Lower lobe of right lung (tissue), 2 donors: ENCODE measurements around the gene LILRB2. TPM values are rescaled to one million over a fixed set of nuclear protein-coding genes. Genes with fewer than 3 reads are reported as not detected.
"Not testable (repeated sequence)": the region's sequence is repeated elsewhere in the genome, so short reads cannot be mapped to it uniquely, and the experiment has no call there.

Source experiments
- ATAC-seq, 2 donors: fragments of 200-7000 bp; cut with Tn5 transposase; one replicate each; pipeline ENCODE4 v1.9.1; 2020 to 2022; ENCODE audit warnings: mild to moderate bottlenecking in 2 of 2, moderate library complexity in 2 of 2
- DNase-seq: peaks from one replicate; pipeline ENCODE4 v3.0.0-alpha.2; 2020
- H3K27ac ChIP-seq: fragments of 200-600 bp; one replicate; pipeline ENCODE4 v1.8.0; 2022
- H3K27me3 ChIP-seq: fragments of 200-600 bp; one replicate; pipeline ENCODE4 v1.8.0; 2022; ENCODE audit warnings: low read depth
- H3K36me3 ChIP-seq: fragments of 200-600 bp; one replicate; pipeline ENCODE4 v1.8.0; 2022; ENCODE audit warnings: mild to moderate bottlenecking
- H3K4me1 ChIP-seq: fragments of 200-600 bp; one replicate; pipeline ENCODE4 v1.8.0; 2022
- H3K4me3 ChIP-seq: fragments of 200-600 bp; one replicate; pipeline ENCODE4 v1.8.0; 2022; ENCODE audit warnings: mild to moderate bottlenecking
- H3K9me3 ChIP-seq: fragments of 200-600 bp; one replicate; pipeline ENCODE4 v1.8.0; 2022
- CTCF ChIP-seq: fragments of 200-600 bp; IDR thresholded peaks from one replicate; pipeline ENCODE4 v1.8.0; 2022; ENCODE audit warnings: antibody characterized with exemption, mild to moderate bottlenecking
- intact Hi-C: fragments of 100-400 bp; cut with DNase I; formaldehyde crosslinking; loops from one replicate; pipeline ENCODE4 v1.11.0; 2022
- total RNA-seq: library from RNA; stranded (reverse); fragmentation: NEBNext Ultra II Directional; extraction: Animal tissue kit (Norgen Biotek cat#: 25700); gene quantifications from one replicate; pipeline ENCODE4 v1.2.1, GENCODE V29; 2021
- donor health status: DM: no; HTN: yes; CAD: no; lungs with severe emphysema.

Gene LILRB2
- total RNA-seq, 1 donor from 2014 or later, result 26.1 TPM

- intact Hi-C loops, result no loop called here
- Histone ChIP-seq H3K4me3 (no peak overlapping the region), H3K4me1 (no peaks in the 10 kb centered on the region), H3K27me3 (peaks cover 10% of the 10 kb centered on the region), H3K36me3 (no peaks in the 10 kb centered on the region), H3K9me3 (no peaks in the 10 kb centered on the region), H3K27ac (no peak overlapping the region)
- DNase-seq, result no peak
- no peak for TF ChIP-seq CTCF
- ATAC-seq, result no peak
These were observed 6.5 kb upstream of the LILRB2 start for GRCh38 chr19:54287456-54287855.

- H3K36me3 ChIP-seq, DNase-seq, H3K4me1 ChIP-seq, H3K9me3 ChIP-seq, H3K4me3 ChIP-seq, H3K27ac ChIP-seq, intact Hi-C loops: not testable (repeated sequence)
- peak in 1 of 2 donors; percentile 24 for ATAC-seq
- peaks cover 10% of the 10 kb centered on the region for H3K27me3 ChIP-seq
These were observed 5.4 kb upstream of the LILRB2 start for GRCh38 chr19:54286283-54286682.

GRCh38 chr19:54285427-54286056 is 4.6 kb upstream of the LILRB2 start:
- H3K4me3 ChIP-seq, H3K9me3 ChIP-seq, intact Hi-C loops, H3K36me3 ChIP-seq, H3K27ac ChIP-seq, DNase-seq, H3K4me1 ChIP-seq: not testable (repeated sequence)
- peak; percentile 23 to 45 for ATAC-seq
- H3K27me3 ChIP-seq, result peaks cover 12% of the 10 kb centered on the region

- Histone ChIP-seq H3K9me3 (no peaks in the 10 kb centered on the region), H3K27ac (peak overlapping the region; percentile 18), H3K4me3 (no peak overlapping the region), H3K4me1 (no peaks in the 10 kb centered on the region), H3K27me3 (peaks cover 16% of the 10 kb centered on the region), H3K36me3 (no peaks in the 10 kb centered on the region)
- ATAC-seq (peak in 1 of 2 donors; percentile 20), DNase-seq (no peak)
- intact Hi-C loops, result no loop called here
- TF ChIP-seq CTCF, result no peak
These were observed 2.0 kb upstream of the LILRB2 start for GRCh38 chr19:54282686-54283470.

- H3K4me1 ChIP-seq, H3K4me3 ChIP-seq, H3K9me3 ChIP-seq, H3K36me3 ChIP-seq, H3K27ac ChIP-seq, intact Hi-C loops, ATAC-seq, DNase-seq: not testable (repeated sequence)
- peaks cover 16% of the 10 kb centered on the region for H3K27me3 ChIP-seq
These were observed 792 bp upstream of the LILRB2 start for GRCh38 chr19:54281729-54282075.

GRCh38 chr19:54280441-54280840 is 469 bp downstream of the LILRB2 start:
- peak; percentile 76 to 78 for ATAC-seq
- H3K9me3 ChIP-seq, H3K4me1 ChIP-seq, H3K36me3 ChIP-seq, intact Hi-C loops: not testable (repeated sequence)
- Histone ChIP-seq H3K4me3 (peak overlapping the region; percentile 41), H3K27me3 (peaks cover 20% of the 10 kb centered on the region), H3K27ac (peak overlapping the region; percentile 73)
- peak; percentile 69 for DNase-seq

GRCh38 chr19:54280025-54280424 is 885 bp downstream of the LILRB2 start:
- H3K36me3 ChIP-seq, H3K4me1 ChIP-seq, ATAC-seq, DNase-seq, intact Hi-C loops, H3K9me3 ChIP-seq: not testable (repeated sequence)
- peaks cover 20% of the 10 kb centered on the region for H3K27me3 ChIP-seq
- H3K27ac ChIP-seq, result peak overlapping the region; percentile 73
- peak overlapping the region; percentile 41 for H3K4me3 ChIP-seq

GRCh38 chr19:54279406-54279962 is 1.4 kb downstream of the LILRB2 start:
- H3K36me3 ChIP-seq, result no peaks in the 10 kb centered on the region
- peak overlapping the region; percentile 41 for H3K4me3 ChIP-seq
- DNase-seq, result no peak
- no peak for TF ChIP-seq CTCF
- peaks cover 20% of the 10 kb centered on the region for H3K27me3 ChIP-seq
- no peak for ATAC-seq
- H3K9me3 ChIP-seq, result no peaks in the 10 kb centered on the region
- no peak overlapping the region for H3K27ac ChIP-seq
- intact Hi-C loops, result no loop called here
- H3K4me1 ChIP-seq, result no peaks in the 10 kb centered on the region

GRCh38 chr19:54278571-54279195 is 2.2 kb downstream of the LILRB2 start:
- H3K4me3 ChIP-seq, H3K36me3 ChIP-seq, H3K4me1 ChIP-seq, intact Hi-C loops, DNase-seq, ATAC-seq, H3K27ac ChIP-seq, H3K9me3 ChIP-seq: not testable (repeated sequence)
- peaks cover 23% of the 10 kb centered on the region for H3K27me3 ChIP-seq

- H3K27ac ChIP-seq, ATAC-seq, H3K4me3 ChIP-seq, H3K36me3 ChIP-seq, H3K9me3 ChIP-seq, DNase-seq, H3K4me1 ChIP-seq, intact Hi-C loops: not testable (repeated sequence)
- peaks cover 23% of the 10 kb centered on the region for H3K27me3 ChIP-seq
These were observed 2.9 kb downstream of the LILRB2 start for GRCh38 chr19:54278056-54278455.
